Endothelial cell of umbilical vein (primary cell): ENCODE measurements around the gene ARHGAP42. TPM values are rescaled to one million over a fixed set of nuclear protein-coding genes. Genes with fewer than 3 reads are reported as not detected.

Experiments
- BruUV-seq: library from RNA; stranded (reverse); fragments of 400-500 nt; replicated peaks from 2 replicates; lab custom pipeline; 2021; lab: Mats Ljungman, UMichigan
- CTCF ChIA-PET: fragments of 300-600, 350-600 bp; sonication (Branson Sonifier 250); formaldehyde crosslinking; loops from one replicate; lab custom pipeline; 2021; ENCODE audit warnings: antibody characterized with exemption, inconsistent platforms; lab: Charles Lee
- POLR2A ChIA-PET: fragments of 300-600, 350-600 bp; sonication (Branson Sonifier 250); formaldehyde crosslinking; loops from one replicate; lab custom pipeline; 2021; ENCODE audit warnings: antibody characterized with exemption, inconsistent platforms; lab: Charles Lee
- DNase-seq: peaks from one replicate; pipeline ENCODE4 v3.0.0-alpha.2; 2011; ENCODE audit warnings: low read depth, low spot score
- FAIRE-seq: peaks from 2 replicates; lab custom pipeline; 2011; peaks lifted over from hg19 to GRCh38; lab: Jason Lieb, UNC
- H2AFZ ChIP-seq: 2 replicates; pipeline ENCODE4 v1.6.0; 2012; ENCODE audit warnings: low read depth, low read length, control low read depth, inconsistent platforms
- H3K27ac ChIP-seq: 2 replicates; pipeline ENCODE4 v1.5.1; 2011; ENCODE audit warnings: low read depth, mild to moderate bottlenecking, control low read depth, low read length, moderate library complexity; ENCODE audit not compliant: insufficient read depth
- H3K27me3 ChIP-seq, 2 experiments: 2 replicates each; pipeline versions ENCODE4 v1.6.0 to v1.6.1; 2011; ENCODE audit warnings: low read length in 2 of 2, mixed read lengths in 1 of 2; ENCODE audit not compliant: control insufficient read depth in 2 of 2, insufficient read depth in 2 of 2
- H3K36me3 ChIP-seq, 2 experiments: 2 replicates in 1 of 2; 3 replicates in 1 of 2; pipeline ENCODE4 v1.5.1; 2011; ENCODE audit warnings: low read length in 2 of 2, mild to moderate bottlenecking in 1 of 2, moderate library complexity in 1 of 2; ENCODE audit not compliant: control insufficient read depth in 2 of 2, insufficient read depth in 2 of 2; ENCODE audit errors: extremely low read depth in 1 of 2
- H3K4me1 ChIP-seq: 3 replicates; pipeline ENCODE4 v1.5.1; 2011; ENCODE audit warnings: mild to moderate bottlenecking, low read length; ENCODE audit not compliant: control insufficient read depth, insufficient read depth; ENCODE audit errors: extremely low read depth
- H3K4me2 ChIP-seq: 2 replicates; pipeline ENCODE4 v1.6.1; 2011; ENCODE audit warnings: low read length, control low read depth, mixed read lengths; ENCODE audit not compliant: insufficient read depth
- H3K4me3 ChIP-seq, 3 experiments: fragments of 200-600 bp in 1 of 3; sonication (generic), shearing (Covaris generic) in 1 of 3; replicated peaks in 1 of 3; 2 replicates each; pipeline ENCODE4 v1.5.1; 2011 to 2016; ENCODE audit warnings: control low read depth in 3 of 3, low read length in 3 of 3, mild to moderate bottlenecking in 2 of 3, inconsistent platforms in 1 of 3, low read depth in 1 of 3, moderate library complexity in 1 of 3; ENCODE audit not compliant: insufficient read depth in 1 of 3
- H3K79me2 ChIP-seq: 2 replicates; pipeline ENCODE4 v1.6.0; 2012; ENCODE audit warnings: low read length, inconsistent platforms; ENCODE audit not compliant: control insufficient read depth, insufficient read depth
- H3K9ac ChIP-seq: replicated peaks from 2 replicates; pipeline ENCODE3; 2011; ENCODE audit warnings: low read length, control low read depth; ENCODE audit not compliant: insufficient read depth; ENCODE audit errors: extremely low read depth
- H3K9me1 ChIP-seq: replicated peaks from 3 replicates; pipeline ENCODE4 v1.6.0; 2011; ENCODE audit warnings: mild to moderate bottlenecking, low read length; ENCODE audit not compliant: control insufficient read depth, insufficient read depth; ENCODE audit errors: extremely low read depth
- H3K9me3 ChIP-seq: replicated peaks from 2 replicates; pipeline ENCODE4 v1.5.1; 2012; ENCODE audit warnings: low read length, inconsistent platforms; ENCODE audit not compliant: control insufficient read depth, insufficient read depth
- H4K20me1 ChIP-seq: replicated peaks from 2 replicates; pipeline ENCODE3; 2011; ENCODE audit warnings: mild to moderate bottlenecking, low read length; ENCODE audit not compliant: control insufficient read depth, insufficient read depth; ENCODE audit errors: extremely low read depth
- CTCF ChIP-seq, 2 donors: IDR thresholded peaks; 1 replicate in 1 of 2; 2 replicates in 1 of 2; pipeline ENCODE4 v1.5.1; 2011; ENCODE audit warnings: low read length in 2 of 2, mild to moderate bottlenecking in 2 of 2, moderate library complexity in 2 of 2, control low read depth in 1 of 2, inconsistent platforms in 1 of 2, low read depth in 1 of 2; ENCODE audit not compliant: insufficient read depth in 1 of 2; ENCODE audit errors: extremely low read depth in 1 of 2
- EZH2 ChIP-seq: IDR thresholded peaks from 2 replicates; pipeline ENCODE4 v1.6.1; 2012; ENCODE audit warnings: borderline replicate concordance, low read depth, mild to moderate bottlenecking, moderate library complexity, low read length, inconsistent platforms; ENCODE audit not compliant: severe bottlenecking
- FOS ChIP-seq: IDR thresholded peaks from 2 replicates; pipeline ENCODE4 v1.6.1; 2011; ENCODE audit warnings: mild to moderate bottlenecking, low read length, moderate library complexity, borderline replicate concordance; ENCODE audit not compliant: insufficient read depth
- GATA2 ChIP-seq: IDR thresholded peaks from 2 replicates; pipeline ENCODE4 v1.7.0; 2011; ENCODE audit warnings: low read depth, mild to moderate bottlenecking, moderate library complexity, mixed read lengths, low read length; ENCODE audit not compliant: insufficient read length, insufficient read depth
- JUN ChIP-seq: IDR thresholded peaks from 2 replicates; pipeline ENCODE4 v1.6.1; 2011; ENCODE audit warnings: borderline replicate concordance, low read depth; ENCODE audit not compliant: insufficient read length, insufficient read depth
- MYC ChIP-seq: IDR thresholded peaks from one replicate; pipeline ENCODE4 v1.6.1; 2011; ENCODE audit warnings: mild to moderate bottlenecking, low read depth, low read length
- POLR2A ChIP-seq: IDR thresholded peaks from 2 replicates; pipeline ENCODE4 v1.6.1; 2012; ENCODE audit warnings: low read depth, mild to moderate bottlenecking, control low read depth, low read length
- POLR2AphosphoS5 ChIP-seq: IDR thresholded peaks from 2 replicates; pipeline ENCODE4 v1.6.1; 2012; ENCODE audit warnings: low read depth, mild to moderate bottlenecking, control low read depth, low read length, moderate library complexity; ENCODE audit not compliant: insufficient read depth
- dilution Hi-C: fragments of 300-500 bp; cut with MboI; formaldehyde crosslinking; loops from one replicate; pipeline ENCODE4 v1.15.0; 2019; ENCODE audit warnings: low sequenced_read_pairs; ENCODE audit not compliant: extremely low pct_ligation_motif_present
- intact Hi-C: fragments of 100-400 bp; cut with micrococcal nuclease; formaldehyde crosslinking; loops from one replicate; pipeline ENCODE4 v1.10.0; 2022
- polyA plus RNA-seq, 4 experiments: library from polyadenylated mRNA; depleted of rRNA in 3 of 4; stranded (reverse) in 3 of 4; unstranded in 1 of 4; fragments of >200 nt; gene quantifications; 2 replicates each; pipeline versions ENCODE4 v1.2.1 to v1.2.3, GENCODE V29; 2011 to 2012; ENCODE audit warnings: missing spikeins in 1 of 4
- total RNA-seq: library from RNA; stranded (reverse); gene quantifications from 2 replicates; pipeline ENCODE4 v1.2.3, GENCODE V29; 2021
- TF ChIP-seq, protein P1 (sequence below): IDR thresholded peaks from 2 replicates; pipeline ENCODE4 v1.6.1; 2011; ENCODE audit not compliant: insufficient read depth, insufficient read length

The ARHGAP42 gene
- total and polyA plus RNA-seq, 2 donors (not counting 3 experiments of a cell fraction or from before 2014, with no cell fraction given) = 1.8 to 2.4 TPM

GRCh38 chr11:100815787-100816330 lies 128.8 kb downstream of the ARHGAP42 start:
- ChIA-PET CTCF (interaction anchor here (1.3 kb wide), 1 partner anchor 128 kb away, joined by 3 read pairs; no protein-coding TSS in a partner anchor), POLR2A (no interaction called here)
- intact Hi-C loops = no loop called here
- Histone ChIP-seq H3K9me1 (no peaks in the 10 kb centered on the region), H3K79me2 (no peaks in the 10 kb centered on the region), H3K27ac (no peak overlapping the region), H3K27me3 (no peaks in the 10 kb centered on the region), H3K36me3 (no peaks in the 10 kb centered on the region), H2AFZ (no peak overlapping the region), H3K4me1 (peaks cover 8% of the 10 kb centered on the region), H4K20me1 (no peaks in the 10 kb centered on the region), H3K4me2 (no peak overlapping the region), H3K9me3 (no peaks in the 10 kb centered on the region), H3K9ac (no peak overlapping the region), H3K4me3 (no peak overlapping the region)
- TF ChIP-seq FOS (no peak), JUN (no peak), POLR2A (no peak), GATA2 (no peak), MYC (no peak), CTCF (IDR thresholded peaks at IDR 0.05; ENCODE audit: extremely low read depth in 1 of 2, insufficient read depth in 1 of 2, low read depth in 1 of 2, low read length in 2 of 2) (no peak), POLR2AphosphoS5 (no peak), EZH2 (no peak)
- TF ChIP-seq, protein P1, sequence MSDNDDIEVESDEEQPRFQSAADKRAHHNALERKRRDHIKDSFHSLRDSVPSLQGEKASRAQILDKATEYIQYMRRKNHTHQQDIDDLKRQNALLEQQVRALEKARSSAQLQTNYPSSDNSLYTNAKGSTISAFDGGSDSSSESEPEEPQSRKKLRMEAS = no peak
- DNase-seq (no peak), FAIRE-seq (no peak)
- no TSS peak for BruUV-seq
- dilution Hi-C loops = no loop called here
